Measurements from ENCODE around the gene TBL1X.

GRCh38 chrX:9687899-9688298 lies 223.0 kb downstream of the TBL1X start:
- TF ChIP-seq CTCF (IDR thresholded peaks at IDR 0.05) = no peak
- TF ChIP-seq ZFX (IDR thresholded peaks at IDR 0.05; ENCODE audit: borderline replicate concordance) = no peak
